Endothelial cell of umbilical vein (primary cell): Measurements from ENCODE around the gene TPM3. TPM values are rescaled to one million over a fixed set of nuclear protein-coding genes. Genes with fewer than 3 reads are reported as not detected.

ENCODE experiments used
- BruUV-seq: library from RNA; stranded (reverse); fragments of 400-500 nt; replicated peaks from 2 replicates; lab custom pipeline; 2021; lab: Mats Ljungman, UMichigan
- CTCF ChIA-PET: fragments of 300-600, 350-600 bp; sonication (Branson Sonifier 250); formaldehyde crosslinking; loops from one replicate; lab custom pipeline; 2021; ENCODE audit warnings: antibody characterized with exemption, inconsistent platforms; lab: Charles Lee
- POLR2A ChIA-PET: fragments of 300-600, 350-600 bp; sonication (Branson Sonifier 250); formaldehyde crosslinking; loops from one replicate; lab custom pipeline; 2021; ENCODE audit warnings: antibody characterized with exemption, inconsistent platforms; lab: Charles Lee
- DNase-seq: peaks from one replicate; pipeline ENCODE4 v3.0.0-alpha.2; 2011; ENCODE audit warnings: low read depth, low spot score
- FAIRE-seq: peaks from 2 replicates; lab custom pipeline; 2011; peaks lifted over from hg19 to GRCh38; lab: Jason Lieb, UNC
- H2AFZ ChIP-seq: 2 replicates; pipeline ENCODE4 v1.6.0; 2012; ENCODE audit warnings: low read depth, low read length, control low read depth, inconsistent platforms
- H3K27ac ChIP-seq: 2 replicates; pipeline ENCODE4 v1.5.1; 2011; ENCODE audit warnings: low read depth, mild to moderate bottlenecking, control low read depth, low read length, moderate library complexity; ENCODE audit not compliant: insufficient read depth
- H3K27me3 ChIP-seq, 2 experiments: 2 replicates each; pipeline versions ENCODE4 v1.6.0 to v1.6.1; 2011; ENCODE audit warnings: low read length in 2 of 2, mixed read lengths in 1 of 2; ENCODE audit not compliant: control insufficient read depth in 2 of 2, insufficient read depth in 2 of 2
- H3K36me3 ChIP-seq, 2 experiments: 2 replicates in 1 of 2; 3 replicates in 1 of 2; pipeline ENCODE4 v1.5.1; 2011; ENCODE audit warnings: low read length in 2 of 2, mild to moderate bottlenecking in 1 of 2, moderate library complexity in 1 of 2; ENCODE audit not compliant: control insufficient read depth in 2 of 2, insufficient read depth in 2 of 2; ENCODE audit errors: extremely low read depth in 1 of 2
- H3K4me1 ChIP-seq: 3 replicates; pipeline ENCODE4 v1.5.1; 2011; ENCODE audit warnings: mild to moderate bottlenecking, low read length; ENCODE audit not compliant: control insufficient read depth, insufficient read depth; ENCODE audit errors: extremely low read depth
- H3K4me2 ChIP-seq: 2 replicates; pipeline ENCODE4 v1.6.1; 2011; ENCODE audit warnings: low read length, control low read depth, mixed read lengths; ENCODE audit not compliant: insufficient read depth
- H3K4me3 ChIP-seq, 3 experiments: fragments of 200-600 bp in 1 of 3; sonication (generic), shearing (Covaris generic) in 1 of 3; replicated peaks in 1 of 3; 2 replicates each; pipeline ENCODE4 v1.5.1; 2011 to 2016; ENCODE audit warnings: control low read depth in 3 of 3, low read length in 3 of 3, mild to moderate bottlenecking in 2 of 3, inconsistent platforms in 1 of 3, low read depth in 1 of 3, moderate library complexity in 1 of 3; ENCODE audit not compliant: insufficient read depth in 1 of 3
- H3K79me2 ChIP-seq: 2 replicates; pipeline ENCODE4 v1.6.0; 2012; ENCODE audit warnings: low read length, inconsistent platforms; ENCODE audit not compliant: control insufficient read depth, insufficient read depth
- H3K9ac ChIP-seq: replicated peaks from 2 replicates; pipeline ENCODE3; 2011; ENCODE audit warnings: low read length, control low read depth; ENCODE audit not compliant: insufficient read depth; ENCODE audit errors: extremely low read depth
- H3K9me1 ChIP-seq: replicated peaks from 3 replicates; pipeline ENCODE4 v1.6.0; 2011; ENCODE audit warnings: mild to moderate bottlenecking, low read length; ENCODE audit not compliant: control insufficient read depth, insufficient read depth; ENCODE audit errors: extremely low read depth
- H3K9me3 ChIP-seq: replicated peaks from 2 replicates; pipeline ENCODE4 v1.5.1; 2012; ENCODE audit warnings: low read length, inconsistent platforms; ENCODE audit not compliant: control insufficient read depth, insufficient read depth
- H4K20me1 ChIP-seq: replicated peaks from 2 replicates; pipeline ENCODE3; 2011; ENCODE audit warnings: mild to moderate bottlenecking, low read length; ENCODE audit not compliant: control insufficient read depth, insufficient read depth; ENCODE audit errors: extremely low read depth
- CTCF ChIP-seq, 2 donors: IDR thresholded peaks; 1 replicate in 1 of 2; 2 replicates in 1 of 2; pipeline ENCODE4 v1.5.1; 2011; ENCODE audit warnings: low read length in 2 of 2, mild to moderate bottlenecking in 2 of 2, moderate library complexity in 2 of 2, control low read depth in 1 of 2, inconsistent platforms in 1 of 2, low read depth in 1 of 2; ENCODE audit not compliant: insufficient read depth in 1 of 2; ENCODE audit errors: extremely low read depth in 1 of 2
- EZH2 ChIP-seq: IDR thresholded peaks from 2 replicates; pipeline ENCODE4 v1.6.1; 2012; ENCODE audit warnings: borderline replicate concordance, low read depth, mild to moderate bottlenecking, moderate library complexity, low read length, inconsistent platforms; ENCODE audit not compliant: severe bottlenecking
- FOS ChIP-seq: IDR thresholded peaks from 2 replicates; pipeline ENCODE4 v1.6.1; 2011; ENCODE audit warnings: mild to moderate bottlenecking, low read length, moderate library complexity, borderline replicate concordance; ENCODE audit not compliant: insufficient read depth
- GATA2 ChIP-seq: IDR thresholded peaks from 2 replicates; pipeline ENCODE4 v1.7.0; 2011; ENCODE audit warnings: low read depth, mild to moderate bottlenecking, moderate library complexity, mixed read lengths, low read length; ENCODE audit not compliant: insufficient read length, insufficient read depth
- JUN ChIP-seq: IDR thresholded peaks from 2 replicates; pipeline ENCODE4 v1.6.1; 2011; ENCODE audit warnings: borderline replicate concordance, low read depth; ENCODE audit not compliant: insufficient read length, insufficient read depth
- MAX ChIP-seq: IDR thresholded peaks from 2 replicates; pipeline ENCODE4 v1.6.1; 2011; ENCODE audit not compliant: insufficient read depth, insufficient read length
- MYC ChIP-seq: IDR thresholded peaks from one replicate; pipeline ENCODE4 v1.6.1; 2011; ENCODE audit warnings: mild to moderate bottlenecking, low read depth, low read length
- POLR2A ChIP-seq: IDR thresholded peaks from 2 replicates; pipeline ENCODE4 v1.6.1; 2012; ENCODE audit warnings: low read depth, mild to moderate bottlenecking, control low read depth, low read length
- POLR2AphosphoS5 ChIP-seq: IDR thresholded peaks from 2 replicates; pipeline ENCODE4 v1.6.1; 2012; ENCODE audit warnings: low read depth, mild to moderate bottlenecking, control low read depth, low read length, moderate library complexity; ENCODE audit not compliant: insufficient read depth
- dilution Hi-C: fragments of 300-500 bp; cut with MboI; formaldehyde crosslinking; loops from one replicate; pipeline ENCODE4 v1.15.0; 2019; ENCODE audit warnings: low sequenced_read_pairs; ENCODE audit not compliant: extremely low pct_ligation_motif_present
- intact Hi-C: fragments of 100-400 bp; cut with micrococcal nuclease; formaldehyde crosslinking; loops from one replicate; pipeline ENCODE4 v1.10.0; 2022
- polyA plus RNA-seq, 4 experiments: library from polyadenylated mRNA; depleted of rRNA in 3 of 4; stranded (reverse) in 3 of 4; unstranded in 1 of 4; fragments of >200 nt; gene quantifications; 2 replicates each; pipeline versions ENCODE4 v1.2.1 to v1.2.3, GENCODE V29; 2011 to 2012; ENCODE audit warnings: missing spikeins in 1 of 4
- total RNA-seq: library from RNA; stranded (reverse); gene quantifications from 2 replicates; pipeline ENCODE4 v1.2.3, GENCODE V29; 2021

The TPM3 gene
- total and polyA plus RNA-seq, 2 donors (not counting 3 experiments of a cell fraction or from before 2014, with no cell fraction given): 395 to 927 TPM

GRCh38 chr1:154176337-154176736 is 15.6 kb downstream of the TPM3 start:
- no TSS peak for BruUV-seq
- peaks cover 95% of the 10 kb centered on the region for H3K79me2 ChIP-seq
- no peak overlapping the region for H2AFZ ChIP-seq
- H4K20me1 ChIP-seq: peaks cover 10% of the 10 kb centered on the region
- no peaks in the 10 kb centered on the region for H3K27me3 ChIP-seq
- TF ChIP-seq JUN (no peak), POLR2AphosphoS5 (no peak)
- H3K9ac ChIP-seq: no peak overlapping the region
- H3K9me3 ChIP-seq: no peaks in the 10 kb centered on the region
- no peaks in the 10 kb centered on the region for H3K9me1 ChIP-seq
- POLR2A ChIA-PET: interaction anchor here (0.6 to 1.2 kb wide), 4 partner anchors 11 to 392 kb away, joined by 3 to 6 read pairs (median 4); no protein-coding TSS in a partner anchor
- H3K27ac ChIP-seq: no peak overlapping the region
- peaks cover 49% of the 10 kb centered on the region for H3K4me1 ChIP-seq
- DNase-seq: peak; percentile 86
- H3K4me3 ChIP-seq: no peak overlapping the region
- no peak overlapping the region for H3K4me2 ChIP-seq
- peaks cover 28 to 39% of the 10 kb centered on the region in 2 experiments for H3K36me3 ChIP-seq
- dilution Hi-C loops: no loop called here
- CTCF ChIA-PET: interaction anchor here (1.2 to 2.4 kb wide), 4 partner anchors 14 to 158 kb away, joined by 3 to 8 read pairs (median 5); no protein-coding TSS in a partner anchor
- intact Hi-C loops: no loop called here
- FAIRE-seq: peak; percentile 98

GRCh38 chr1:154174654-154175053 is 17.2 kb downstream of the TPM3 start:
- no peak overlapping the region for H3K27ac ChIP-seq
- peaks cover 9% of the 10 kb centered on the region for H4K20me1 ChIP-seq
- DNase-seq (no peak), FAIRE-seq (no peak)
- H3K4me2 ChIP-seq: no peak overlapping the region
- TF ChIP-seq MYC: no peak
- no peak for TF ChIP-seq GATA2
- TF ChIP-seq POLR2AphosphoS5: no peak
- no peak for TF ChIP-seq CTCF (IDR thresholded peaks at IDR 0.05; ENCODE audit: extremely low read depth in 1 of 2, insufficient read depth in 1 of 2, low read depth in 1 of 2, low read length in 2 of 2)
- TF ChIP-seq POLR2A: no peak
- no peak for TF ChIP-seq MAX
- TF ChIP-seq EZH2: no peak
- TF ChIP-seq FOS: no peak
- TF ChIP-seq JUN: no peak
- H3K9me1 ChIP-seq: no peaks in the 10 kb centered on the region
- H3K4me3 ChIP-seq: no peak overlapping the region
- dilution Hi-C loops (no loop called here), intact Hi-C loops (no loop called here)
- no peaks in the 10 kb centered on the region for H3K27me3 ChIP-seq
- peaks cover 94% of the 10 kb centered on the region for H3K79me2 ChIP-seq
- ChIA-PET CTCF (no interaction called here), POLR2A (interaction anchor here (0.6 kb wide), 1 partner anchor 1936 kb away, joined by 4 read pairs; no protein-coding TSS in a partner anchor)
- no peak overlapping the region for H2AFZ ChIP-seq
- BruUV-seq: no TSS peak
- H3K9ac ChIP-seq: no peak overlapping the region
- peaks cover 38% of the 10 kb centered on the region for H3K4me1 ChIP-seq
- H3K9me3 ChIP-seq: no peaks in the 10 kb centered on the region
- H3K36me3 ChIP-seq: peaks cover 40 to 46% of the 10 kb centered on the region in 2 experiments
